ENCODE measurements around the gene CETP. TPM values are rescaled to one million over a fixed set of nuclear protein-coding genes. Genes with fewer than 3 reads are reported as not detected.

Gene CETP
- total and polyA plus RNA-seq, 2 of the 13 experiments (the other 11 are each of a cell fraction or from before 2014, with no cell fraction given): 0.31 to 9.8 TPM

DNA sequence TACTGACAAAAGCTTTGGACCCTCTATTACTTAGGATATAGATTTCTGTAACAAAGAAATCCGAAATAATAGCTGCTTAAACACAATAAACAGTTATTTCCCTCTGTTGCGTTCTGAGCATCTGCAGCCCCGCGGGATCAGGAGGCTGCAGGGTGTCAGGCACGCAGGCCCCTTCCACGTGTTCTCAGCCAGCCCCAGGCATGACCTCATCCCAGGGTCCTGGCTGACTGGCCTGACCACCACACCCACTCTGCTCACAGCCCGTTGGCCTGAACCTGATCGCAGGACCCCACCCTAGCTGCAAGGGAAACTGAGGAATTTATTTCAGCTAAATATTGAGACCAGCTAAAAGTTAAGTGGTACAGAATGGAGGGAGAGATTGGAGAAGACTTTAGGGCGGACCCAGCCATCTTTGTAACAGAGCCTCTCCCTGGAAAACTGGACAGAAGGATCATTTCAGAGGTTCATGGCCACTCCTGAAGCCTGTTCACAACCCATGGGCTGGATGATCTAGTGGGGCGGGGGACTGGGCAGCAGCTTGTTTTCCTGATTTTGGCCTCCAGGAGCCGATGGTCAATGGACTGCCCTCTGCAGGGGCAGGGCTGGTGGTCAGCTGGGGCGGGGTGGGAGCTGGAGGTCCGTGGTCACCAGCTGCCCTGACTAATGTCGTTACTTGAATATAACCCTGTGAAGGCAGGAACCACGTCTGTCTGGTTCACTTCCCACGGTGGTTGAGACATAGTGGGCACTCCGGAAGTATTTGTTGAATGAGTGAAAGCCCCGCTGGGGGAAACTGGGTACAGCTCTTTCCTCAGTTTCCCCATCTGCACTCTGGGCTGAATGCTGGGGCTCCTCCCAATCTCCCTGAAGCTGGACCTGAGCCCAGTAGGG lies 10.9 kb downstream of the CETP start (continued):
- no peak for TF ChIP-seq ZNF660 (CRISPR knock-in tag; IDR thresholded peaks at IDR 0.05; ENCODE audit: borderline replicate concordance, low read depth)
- TF ChIP-seq, protein P1, sequence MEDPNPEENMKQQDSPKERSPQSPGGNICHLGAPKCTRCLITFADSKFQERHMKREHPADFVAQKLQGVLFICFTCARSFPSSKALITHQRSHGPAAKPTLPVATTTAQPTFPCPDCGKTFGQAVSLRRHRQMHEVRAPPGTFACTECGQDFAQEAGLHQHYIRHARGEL (CRISPR knock-in tag; IDR thresholded peaks at IDR 0.05): 0 out of 2 replicates have a peak, but pooled peaks have one; percentile 47
- TF ChIP-seq RXRB (CRISPR knock-in tag; IDR thresholded peaks at IDR 0.05; ENCODE audit: borderline replicate concordance): peak; percentile 27; the same call in 1 of the 2 replicates
- TF ChIP-seq ZNF160 (CRISPR knock-in tag; IDR thresholded peaks at IDR 0.05): no peak
- no peak for TF ChIP-seq ZNF790 (CRISPR knock-in tag; IDR thresholded peaks at IDR 0.05; ENCODE audit: borderline replicate concordance)
- TF ChIP-seq, protein P2, sequence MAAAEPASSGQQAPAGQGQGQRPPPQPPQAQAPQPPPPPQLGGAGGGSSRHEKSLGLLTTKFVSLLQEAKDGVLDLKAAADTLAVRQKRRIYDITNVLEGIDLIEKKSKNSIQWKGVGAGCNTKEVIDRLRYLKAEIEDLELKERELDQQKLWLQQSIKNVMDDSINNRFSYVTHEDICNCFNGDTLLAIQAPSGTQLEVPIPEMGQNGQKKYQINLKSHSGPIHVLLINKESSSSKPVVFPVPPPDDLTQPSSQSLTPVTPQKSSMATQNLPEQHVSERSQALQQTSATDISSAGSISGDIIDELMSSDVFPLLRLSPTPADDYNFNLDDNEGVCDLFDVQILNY (CRISPR knock-in tag; conservative IDR thresholded peaks at IDR 0.05): no peak
- TF ChIP-seq, protein P3, sequence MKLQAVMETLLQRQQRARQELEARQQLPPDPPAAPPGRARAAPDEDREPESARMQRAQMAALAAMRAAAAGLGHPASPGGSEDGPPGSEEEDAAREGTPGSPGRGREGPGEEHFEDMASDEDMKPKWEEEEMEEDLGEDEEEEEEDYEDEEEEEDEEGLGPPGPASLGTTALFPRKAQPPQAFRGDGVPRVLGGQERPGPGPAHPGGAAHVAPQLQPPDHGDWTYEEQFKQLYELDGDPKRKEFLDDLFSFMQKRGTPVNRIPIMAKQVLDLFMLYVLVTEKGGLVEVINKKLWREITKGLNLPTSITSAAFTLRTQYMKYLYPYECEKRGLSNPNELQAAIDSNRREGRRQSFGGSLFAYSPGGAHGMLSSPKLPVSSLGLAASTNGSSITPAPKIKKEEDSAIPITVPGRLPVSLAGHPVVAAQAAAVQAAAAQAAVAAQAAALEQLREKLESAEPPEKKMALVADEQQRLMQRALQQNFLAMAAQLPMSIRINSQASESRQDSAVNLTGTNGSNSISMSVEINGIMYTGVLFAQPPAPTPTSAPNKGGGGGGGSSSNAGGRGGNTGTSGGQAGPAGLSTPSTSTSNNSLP (IDR thresholded peaks at IDR 0.05; ENCODE audit: low read depth, low read length): no peak
- TF ChIP-seq ZNF749 (CRISPR knock-in tag; IDR thresholded peaks at IDR 0.05; ENCODE audit: borderline replicate concordance): no peak
- no peak for TF ChIP-seq ZKSCAN8 (CRISPR knock-in tag; IDR thresholded peaks at IDR 0.05; ENCODE audit: borderline replicate concordance)
- no peak for TF ChIP-seq ERF (CRISPR knock-in tag; IDR thresholded peaks at IDR 0.05)
- no peak for TF ChIP-seq STAT5B (CRISPR knock-in tag; IDR thresholded peaks at IDR 0.05)
- TF ChIP-seq BHLHE40 (IDR thresholded peaks at IDR 0.05; ENCODE audit: low read length): no peak
- TF ChIP-seq ZKSCAN1 (IDR thresholded peaks at IDR 0.05; ENCODE audit: low read length): no peak
- TF ChIP-seq, protein P4, sequence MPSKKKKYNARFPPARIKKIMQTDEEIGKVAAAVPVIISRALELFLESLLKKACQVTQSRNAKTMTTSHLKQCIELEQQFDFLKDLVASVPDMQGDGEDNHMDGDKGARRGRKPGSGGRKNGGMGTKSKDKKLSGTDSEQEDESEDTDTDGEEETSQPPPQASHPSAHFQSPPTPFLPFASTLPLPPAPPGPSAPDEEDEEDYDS (CRISPR knock-in tag; IDR thresholded peaks at IDR 0.05): no peak
- TF ChIP-seq FOXK1 (CRISPR knock-in tag; IDR thresholded peaks at IDR 0.05; ENCODE audit: borderline replicate concordance, low read depth): no peak
- TF ChIP-seq NAIF1 (CRISPR knock-in tag; IDR thresholded peaks at IDR 0.05; ENCODE audit: borderline replicate concordance): no peak
- TF ChIP-seq ELF3 (CRISPR knock-in tag; IDR thresholded peaks at IDR 0.05): no peak
- peak; percentile 48; the same call in 1 of the 2 replicates for TF ChIP-seq MED1 (CRISPR knock-in tag; IDR thresholded peaks at IDR 0.05)
- peak; percentile 48; the same call in 1 of the 2 replicates for TF ChIP-seq ZNF724P (CRISPR knock-in tag; IDR thresholded peaks at IDR 0.05; ENCODE audit: borderline replicate concordance)
- TF ChIP-seq ZNF343 (CRISPR knock-in tag; IDR thresholded peaks at IDR 0.05): 0 out of 2 replicates have a peak, but pooled peaks have one; percentile 52
- TF ChIP-seq ZNF460 (CRISPR knock-in tag; IDR thresholded peaks at IDR 0.05; ENCODE audit: borderline replicate concordance): no peak
- TF ChIP-seq, protein P5, sequence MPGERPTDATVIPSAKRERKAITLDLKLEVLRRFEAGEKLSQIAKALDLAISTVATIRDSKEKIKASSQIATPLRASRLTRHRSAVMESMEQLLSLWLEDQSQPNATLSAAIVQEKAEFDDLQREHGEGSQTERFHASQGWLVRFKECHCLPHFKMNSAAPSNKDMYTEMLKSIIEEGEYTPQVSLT (CRISPR knock-in tag; IDR thresholded peaks at IDR 0.05; ENCODE audit: borderline replicate concordance, low read depth): peak; percentile 76
- TF ChIP-seq ZNF124 (CRISPR knock-in tag; IDR thresholded peaks at IDR 0.05): 0 out of 2 replicates have a peak, but pooled peaks have one; percentile 17
- TF ChIP-seq, protein P6, sequence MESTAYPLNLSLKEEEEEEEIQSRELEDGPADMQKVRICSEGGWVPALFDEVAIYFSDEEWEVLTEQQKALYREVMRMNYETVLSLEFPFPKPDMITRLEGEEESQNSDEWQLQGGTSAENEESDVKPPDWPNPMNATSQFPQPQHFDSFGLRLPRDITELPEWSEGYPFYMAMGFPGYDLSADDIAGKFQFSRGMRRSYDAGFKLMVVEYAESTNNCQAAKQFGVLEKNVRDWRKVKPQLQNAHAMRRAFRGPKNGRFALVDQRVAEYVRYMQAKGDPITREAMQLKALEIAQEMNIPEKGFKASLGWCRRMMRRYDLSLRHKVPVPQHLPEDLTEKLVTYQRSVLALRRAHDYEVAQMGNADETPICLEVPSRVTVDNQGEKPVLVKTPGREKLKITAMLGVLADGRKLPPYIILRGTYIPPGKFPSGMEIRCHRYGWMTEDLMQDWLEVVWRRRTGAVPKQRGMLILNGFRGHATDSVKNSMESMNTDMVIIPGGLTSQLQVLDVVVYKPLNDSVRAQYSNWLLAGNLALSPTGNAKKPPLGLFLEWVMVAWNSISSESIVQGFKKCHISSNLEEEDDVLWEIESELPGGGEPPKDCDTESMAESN (CRISPR knock-in tag; conservative IDR thresholded peaks at IDR 0.05): no peak
